HEK293 (cell line): ENCODE measurements around the gene TNPO3.

ENCODE experiments used
- CTCF ChIA-PET: fragments of 350-600 bp; formaldehyde crosslinking; extraction: SDS; loops from one replicate; lab custom pipeline; 2021; ENCODE audit warnings: antibody characterized with exemption; lab: Yijun Ruan, JAX
- POLR2A ChIA-PET: fragments of 300-600 bp; formaldehyde crosslinking; extraction: SDS; loops from one replicate; lab custom pipeline; 2020; ENCODE audit warnings: antibody characterized with exemption, inconsistent platforms; lab: Yijun Ruan, JAX
- H3K27ac ChIP-seq: fragments of 200-500 bp; sonication (Bioruptor generic); 2 replicates; pipeline ENCODE4 v1.5.1; 2014; ENCODE audit warnings: low read depth, low read length, control low read depth, inconsistent platforms; ENCODE audit errors: extremely low read depth
- H3K36me3 ChIP-seq, 2 experiments: fragments of 200-500 bp in 1 of 2; sonication (Bioruptor generic) in 1 of 2; 1 replicate in 1 of 2; 2 replicates in 1 of 2; pipeline ENCODE4 v1.5.1; 2014 to 2017; ENCODE audit warnings: inconsistent platforms in 2 of 2, low read length in 2 of 2; ENCODE audit not compliant: control insufficient read depth in 2 of 2, insufficient read depth in 1 of 2
- H3K4me1 ChIP-seq: fragments of 200-500 bp; sonication (Bioruptor generic); 2 replicates; pipeline ENCODE4 v1.5.1; 2014; ENCODE audit warnings: mild to moderate bottlenecking, low read length, inconsistent platforms; ENCODE audit not compliant: control insufficient read depth, insufficient read depth
- H3K4me3 ChIP-seq: 2 replicates; pipeline ENCODE4 v1.5.1; 2011; ENCODE audit warnings: low read depth, mild to moderate bottlenecking, control low read depth, low read length, moderate library complexity
- H3K9me3 ChIP-seq: fragments of 200-500 bp; sonication (Bioruptor generic); 2 replicates; pipeline ENCODE4 v1.5.1; 2014; ENCODE audit warnings: low read depth, low read length, inconsistent platforms; ENCODE audit not compliant: control insufficient read depth, insufficient read depth
- GLI2 ChIP-seq: fragments of 450-650 bp; formaldehyde crosslinking; IDR thresholded peaks from 2 replicates; pipeline ENCODE4; 2017; ENCODE audit warnings: missing biosample characterization, missing genetic modification characterization, low read depth, borderline replicate concordance
- HOXC10 ChIP-seq: sonication (generic); formaldehyde crosslinking; IDR thresholded peaks from 2 replicates; pipeline ENCODE4 v1.8.1; 2023; ENCODE audit warnings: mild to moderate bottlenecking, missing genetic modification reagents
- KLF1 ChIP-seq: fragments of 450-650 bp; formaldehyde crosslinking; IDR thresholded peaks from 2 replicates; pipeline ENCODE4 v1.5.1; 2016; ENCODE audit warnings: missing biosample characterization, missing genetic modification characterization
- KLF10 ChIP-seq: fragments of 450-650 bp; IDR thresholded peaks from 2 replicates; pipeline ENCODE4 v1.5.1; 2018; ENCODE audit warnings: missing biosample characterization, mild to moderate bottlenecking, missing genetic modification characterization
- SP3 ChIP-seq: fragments of 450-650 bp; formaldehyde crosslinking; IDR thresholded peaks from 2 replicates; pipeline ENCODE4 v1.5.1; 2016; ENCODE audit warnings: missing biosample characterization, missing genetic modification characterization
- ZNF146 ChIP-seq: fragments of 450-650 bp; formaldehyde crosslinking; IDR thresholded peaks from 2 replicates; pipeline ENCODE4 v1.5.1; 2016; ENCODE audit warnings: missing biosample characterization, missing genetic modification characterization
- ZNF157 ChIP-seq: fragments of 450-650 bp; formaldehyde crosslinking; IDR thresholded peaks from 2 replicates; pipeline ENCODE4 v1.5.1; 2016; ENCODE audit warnings: missing biosample characterization, missing genetic modification characterization
- ZNF221 ChIP-seq: fragments of 450-650 bp; formaldehyde crosslinking; IDR thresholded peaks from 2 replicates; pipeline ENCODE4 v1.5.1; 2017; ENCODE audit warnings: missing biosample characterization, missing genetic modification characterization, borderline replicate concordance
- ZNF350 ChIP-seq: fragments of 450-650 bp; formaldehyde crosslinking; IDR thresholded peaks from 2 replicates; pipeline ENCODE4 v1.5.0; 2017; ENCODE audit warnings: missing biosample characterization, mild to moderate bottlenecking, missing genetic modification characterization
- ZNF433 ChIP-seq: fragments of 450-650 bp; formaldehyde crosslinking; IDR thresholded peaks from 2 replicates; pipeline ENCODE4 v1.5.1; 2016; ENCODE audit warnings: missing biosample characterization, missing genetic modification characterization, low read depth
- ZNF48 ChIP-seq: fragments of 450-650 bp; formaldehyde crosslinking; IDR thresholded peaks from 2 replicates; pipeline ENCODE4 v1.5.1; 2016; ENCODE audit warnings: missing biosample characterization, missing genetic modification characterization
- ZNF544 ChIP-seq: fragments of 450-650 bp; formaldehyde crosslinking; IDR thresholded peaks from 2 replicates; pipeline ENCODE4 v1.5.0; 2017; ENCODE audit warnings: missing biosample characterization, missing genetic modification characterization
- ZNF558 ChIP-seq: fragments of 450-650 bp; formaldehyde crosslinking; IDR thresholded peaks from 2 replicates; pipeline ENCODE4 v1.5.1; 2016; ENCODE audit warnings: missing biosample characterization, missing genetic modification characterization
- ZSCAN23 ChIP-seq: fragments of 450-650 bp; formaldehyde crosslinking; IDR thresholded peaks from 2 replicates; pipeline ENCODE4 v1.5.1; 2016; ENCODE audit warnings: missing biosample characterization, missing genetic modification characterization
- TF ChIP-seq, protein P1 (sequence below): fragments of 450-650 bp; formaldehyde crosslinking; IDR thresholded peaks from 2 replicates; pipeline ENCODE4; 2016; ENCODE audit warnings: missing biosample characterization, missing genetic modification characterization
- TF ChIP-seq, protein P2 (sequence below): fragments of 450-650 bp; formaldehyde crosslinking; IDR thresholded peaks from 2 replicates; pipeline ENCODE4 v1.5.1; 2016; ENCODE audit warnings: missing biosample characterization, missing genetic modification characterization, borderline replicate concordance
- TF ChIP-seq, protein P3 (sequence below): fragments of 450-650 bp; formaldehyde crosslinking; conservative IDR thresholded peaks from 2 replicates; pipeline ENCODE4 v1.5.1; 2016; ENCODE audit warnings: low read depth, missing biosample characterization, missing genetic modification characterization
- TF ChIP-seq, protein P4 (sequence below): fragments of 450-650 bp; formaldehyde crosslinking; IDR thresholded peaks from 2 replicates; pipeline ENCODE4 v1.5.1; 2016; ENCODE audit warnings: missing biosample characterization, missing genetic modification characterization
- TF ChIP-seq, protein P5 (sequence below): fragments of 450-650 bp; formaldehyde crosslinking; IDR thresholded peaks from 2 replicates; pipeline ENCODE4 v1.5.1; 2017; ENCODE audit warnings: missing biosample characterization, missing genetic modification characterization

Gene TNPO3

DNA sequence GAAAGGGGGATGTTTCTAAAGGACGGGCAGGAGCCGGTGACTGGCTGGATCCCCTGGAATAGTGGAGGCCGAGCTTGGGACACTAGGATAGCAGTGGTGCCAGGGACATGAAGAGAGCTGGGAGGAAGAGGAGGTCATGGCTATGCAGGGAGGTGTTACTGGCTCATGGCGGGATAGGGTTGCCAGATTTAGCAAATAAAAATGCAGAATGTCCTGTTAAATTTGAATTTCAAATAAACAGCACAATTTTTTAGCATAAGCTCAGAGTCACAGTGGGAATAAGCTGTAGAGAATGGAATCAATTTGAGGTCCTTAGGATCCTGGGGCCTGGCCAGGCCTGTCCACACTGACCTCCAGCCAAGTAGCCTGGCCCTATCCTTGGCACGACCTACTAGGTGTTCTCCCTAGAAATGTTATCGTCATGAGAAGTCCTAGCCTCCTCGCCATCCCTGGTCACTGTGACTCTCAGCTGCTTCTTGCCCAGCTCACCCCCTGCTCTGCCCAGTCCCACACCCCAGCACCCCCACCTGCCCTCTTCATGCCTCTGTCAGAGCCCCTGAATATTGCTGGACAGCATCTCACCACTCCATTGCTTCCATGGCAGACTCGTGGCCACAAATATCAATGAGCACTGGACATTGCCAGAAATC, 136.8 kb downstream of the TNPO3 start:
- POLR2A ChIA-PET = interaction anchor here (0.6 kb wide), 1 partner anchor 57 kb away, joined by 8 read pairs; no protein-coding TSS in a partner anchor
- Histone ChIP-seq H3K9me3 (no peaks in the 10 kb centered on the region), H3K4me3 (no peak overlapping the region), H3K27ac (no peak overlapping the region), H3K4me1 (no peaks in the 10 kb centered on the region), H3K36me3 (no peaks in the 10 kb centered on the region)
- CTCF ChIA-PET = interaction anchor here (0.6 kb wide), 1 partner anchor 146 kb away, joined by 4 read pairs; no protein-coding TSS in a partner anchor
- TF ChIP-seq ZNF48 (tag by site-specific recombination) (no peak), ZNF558 (no peak), HOXC10 (CRISPR knock-in tag) (no peak), ZNF146 (no peak)
- TF ChIP-seq, protein P1, sequence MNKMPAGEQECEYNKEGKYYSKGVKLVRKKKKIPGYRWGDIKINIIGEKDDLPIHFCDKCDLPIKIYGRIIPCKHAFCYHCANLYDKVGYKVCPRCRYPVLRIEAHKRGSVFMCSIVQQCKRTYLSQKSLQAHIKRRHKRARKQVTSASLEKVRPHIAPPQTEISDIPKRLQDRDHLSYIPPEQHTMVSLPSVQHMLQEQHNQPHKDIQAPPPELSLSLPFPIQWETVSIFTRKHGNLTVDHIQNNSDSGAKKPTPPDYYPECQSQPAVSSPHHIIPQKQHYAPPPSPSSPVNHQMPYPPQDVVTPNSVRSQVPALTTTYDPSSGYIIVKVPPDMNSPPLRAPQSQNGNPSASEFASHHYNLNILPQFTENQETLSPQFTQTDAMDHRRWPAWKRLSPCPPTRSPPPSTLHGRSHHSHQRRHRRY (tag by site-specific recombination) = no peak

DNA sequence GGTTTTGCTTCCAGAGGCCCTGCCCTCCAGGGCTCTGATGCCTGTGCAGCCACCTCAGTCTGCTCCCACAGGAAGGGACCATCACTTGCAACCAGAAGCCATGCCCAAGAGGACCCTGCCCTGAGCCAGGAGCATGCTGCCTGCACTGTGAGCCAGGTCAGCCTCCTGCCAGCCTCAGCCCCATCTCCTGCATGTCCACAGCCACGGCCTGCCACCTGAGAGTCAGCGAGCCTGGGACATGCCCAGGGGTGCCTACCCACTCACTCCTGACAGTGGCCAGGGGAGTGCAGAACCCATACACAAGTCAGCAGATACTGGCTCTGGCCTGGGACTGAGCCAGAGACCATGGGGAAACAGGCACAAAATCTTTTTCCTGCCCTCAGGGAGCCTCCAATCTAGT, 137.8 kb downstream of the TNPO3 start:
- Histone ChIP-seq H3K9me3 (no peaks in the 10 kb centered on the region), H3K36me3 (no peaks in the 10 kb centered on the region), H3K4me3 (no peak overlapping the region), H3K4me1 (no peaks in the 10 kb centered on the region), H3K27ac (no peak overlapping the region)
- TF ChIP-seq ZNF221 (tag by site-specific recombination) = no peak
- TF ChIP-seq, protein P2, sequence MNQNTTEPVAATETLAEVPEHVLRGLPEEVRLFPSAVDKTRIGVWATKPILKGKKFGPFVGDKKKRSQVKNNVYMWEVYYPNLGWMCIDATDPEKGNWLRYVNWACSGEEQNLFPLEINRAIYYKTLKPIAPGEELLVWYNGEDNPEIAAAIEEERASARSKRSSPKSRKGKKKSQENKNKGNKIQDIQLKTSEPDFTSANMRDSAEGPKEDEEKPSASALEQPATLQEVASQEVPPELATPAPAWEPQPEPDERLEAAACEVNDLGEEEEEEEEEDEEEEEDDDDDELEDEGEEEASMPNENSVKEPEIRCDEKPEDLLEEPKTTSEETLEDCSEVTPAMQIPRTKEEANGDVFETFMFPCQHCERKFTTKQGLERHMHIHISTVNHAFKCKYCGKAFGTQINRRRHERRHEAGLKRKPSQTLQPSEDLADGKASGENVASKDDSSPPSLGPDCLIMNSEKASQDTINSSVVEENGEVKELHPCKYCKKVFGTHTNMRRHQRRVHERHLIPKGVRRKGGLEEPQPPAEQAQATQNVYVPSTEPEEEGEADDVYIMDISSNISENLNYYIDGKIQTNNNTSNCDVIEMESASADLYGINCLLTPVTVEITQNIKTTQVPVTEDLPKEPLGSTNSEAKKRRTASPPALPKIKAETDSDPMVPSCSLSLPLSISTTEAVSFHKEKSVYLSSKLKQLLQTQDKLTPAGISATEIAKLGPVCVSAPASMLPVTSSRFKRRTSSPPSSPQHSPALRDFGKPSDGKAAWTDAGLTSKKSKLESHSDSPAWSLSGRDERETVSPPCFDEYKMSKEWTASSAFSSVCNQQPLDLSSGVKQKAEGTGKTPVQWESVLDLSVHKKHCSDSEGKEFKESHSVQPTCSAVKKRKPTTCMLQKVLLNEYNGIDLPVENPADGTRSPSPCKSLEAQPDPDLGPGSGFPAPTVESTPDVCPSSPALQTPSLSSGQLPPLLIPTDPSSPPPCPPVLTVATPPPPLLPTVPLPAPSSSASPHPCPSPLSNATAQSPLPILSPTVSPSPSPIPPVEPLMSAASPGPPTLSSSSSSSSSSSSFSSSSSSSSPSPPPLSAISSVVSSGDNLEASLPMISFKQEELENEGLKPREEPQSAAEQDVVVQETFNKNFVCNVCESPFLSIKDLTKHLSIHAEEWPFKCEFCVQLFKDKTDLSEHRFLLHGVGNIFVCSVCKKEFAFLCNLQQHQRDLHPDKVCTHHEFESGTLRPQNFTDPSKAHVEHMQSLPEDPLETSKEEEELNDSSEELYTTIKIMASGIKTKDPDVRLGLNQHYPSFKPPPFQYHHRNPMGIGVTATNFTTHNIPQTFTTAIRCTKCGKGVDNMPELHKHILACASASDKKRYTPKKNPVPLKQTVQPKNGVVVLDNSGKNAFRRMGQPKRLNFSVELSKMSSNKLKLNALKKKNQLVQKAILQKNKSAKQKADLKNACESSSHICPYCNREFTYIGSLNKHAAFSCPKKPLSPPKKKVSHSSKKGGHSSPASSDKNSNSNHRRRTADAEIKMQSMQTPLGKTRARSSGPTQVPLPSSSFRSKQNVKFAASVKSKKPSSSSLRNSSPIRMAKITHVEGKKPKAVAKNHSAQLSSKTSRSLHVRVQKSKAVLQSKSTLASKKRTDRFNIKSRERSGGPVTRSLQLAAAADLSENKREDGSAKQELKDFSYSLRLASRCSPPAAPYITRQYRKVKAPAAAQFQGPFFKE (tag by site-specific recombination) = no peak
- no peak for TF ChIP-seq ZSCAN23 (tag by site-specific recombination)
- no peak for TF ChIP-seq ZNF544 (tag by site-specific recombination)
- no peak for TF ChIP-seq KLF10 (tag by site-specific recombination)
- no peak for TF ChIP-seq SP3 (tag by site-specific recombination)
- no peak for TF ChIP-seq KLF1 (tag by site-specific recombination)
- TF ChIP-seq, protein P3, sequence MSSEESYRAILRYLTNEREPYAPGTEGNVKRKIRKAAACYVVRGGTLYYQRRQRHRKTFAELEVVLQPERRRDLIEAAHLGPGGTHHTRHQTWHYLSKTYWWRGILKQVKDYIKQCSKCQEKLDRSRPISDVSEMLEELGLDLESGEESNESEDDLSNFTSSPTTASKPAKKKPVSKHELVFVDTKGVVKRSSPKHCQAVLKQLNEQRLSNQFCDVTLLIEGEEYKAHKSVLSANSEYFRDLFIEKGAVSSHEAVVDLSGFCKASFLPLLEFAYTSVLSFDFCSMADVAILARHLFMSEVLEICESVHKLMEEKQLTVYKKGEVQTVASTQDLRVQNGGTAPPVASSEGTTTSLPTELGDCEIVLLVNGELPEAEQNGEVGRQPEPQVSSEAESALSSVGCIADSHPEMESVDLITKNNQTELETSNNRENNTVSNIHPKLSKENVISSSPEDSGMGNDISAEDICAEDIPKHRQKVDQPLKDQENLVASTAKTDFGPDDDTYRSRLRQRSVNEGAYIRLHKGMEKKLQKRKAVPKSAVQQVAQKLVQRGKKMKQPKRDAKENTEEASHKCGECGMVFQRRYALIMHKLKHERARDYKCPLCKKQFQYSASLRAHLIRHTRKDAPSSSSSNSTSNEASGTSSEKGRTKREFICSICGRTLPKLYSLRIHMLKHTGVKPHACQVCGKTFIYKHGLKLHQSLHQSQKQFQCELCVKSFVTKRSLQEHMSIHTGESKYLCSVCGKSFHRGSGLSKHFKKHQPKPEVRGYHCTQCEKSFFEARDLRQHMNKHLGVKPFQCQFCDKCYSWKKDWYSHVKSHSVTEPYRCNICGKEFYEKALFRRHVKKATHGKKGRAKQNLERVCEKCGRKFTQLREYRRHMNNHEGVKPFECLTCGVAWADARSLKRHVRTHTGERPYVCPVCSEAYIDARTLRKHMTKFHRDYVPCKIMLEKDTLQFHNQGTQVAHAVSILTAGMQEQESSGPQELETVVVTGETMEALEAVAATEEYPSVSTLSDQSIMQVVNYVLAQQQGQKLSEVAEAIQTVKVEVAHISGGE (tag by site-specific recombination) = no peak
- TF ChIP-seq ZNF350 = no peak
- TF ChIP-seq, protein P4, sequence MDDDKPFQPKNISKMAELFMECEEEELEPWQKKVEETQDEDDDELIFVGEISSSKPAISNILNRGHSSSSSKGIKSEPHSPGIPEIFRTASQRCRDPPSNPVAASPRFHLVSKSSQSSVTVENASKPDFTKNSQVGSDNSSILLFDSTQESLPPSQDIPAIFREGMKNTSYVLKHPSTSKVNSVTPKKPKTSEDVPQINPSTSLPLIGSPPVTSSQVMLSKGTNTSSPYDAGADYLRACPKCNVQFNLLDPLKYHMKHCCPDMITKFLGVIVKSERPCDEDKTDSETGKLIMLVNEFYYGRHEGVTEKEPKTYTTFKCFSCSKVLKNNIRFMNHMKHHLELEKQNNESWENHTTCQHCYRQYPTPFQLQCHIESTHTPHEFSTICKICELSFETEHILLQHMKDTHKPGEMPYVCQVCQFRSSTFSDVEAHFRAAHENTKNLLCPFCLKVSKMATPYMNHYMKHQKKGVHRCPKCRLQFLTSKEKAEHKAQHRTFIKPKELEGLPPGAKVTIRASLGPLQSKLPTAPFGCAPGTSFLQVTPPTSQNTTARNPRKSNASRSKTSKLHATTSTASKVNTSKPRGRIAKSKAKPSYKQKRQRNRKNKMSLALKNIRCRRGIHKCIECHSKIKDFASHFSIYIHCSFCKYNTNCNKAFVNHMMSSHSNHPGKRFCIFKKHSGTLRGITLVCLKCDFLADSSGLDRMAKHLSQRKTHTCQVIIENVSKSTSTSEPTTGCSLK (tag by site-specific recombination) = no peak
- TF ChIP-seq, protein P5, sequence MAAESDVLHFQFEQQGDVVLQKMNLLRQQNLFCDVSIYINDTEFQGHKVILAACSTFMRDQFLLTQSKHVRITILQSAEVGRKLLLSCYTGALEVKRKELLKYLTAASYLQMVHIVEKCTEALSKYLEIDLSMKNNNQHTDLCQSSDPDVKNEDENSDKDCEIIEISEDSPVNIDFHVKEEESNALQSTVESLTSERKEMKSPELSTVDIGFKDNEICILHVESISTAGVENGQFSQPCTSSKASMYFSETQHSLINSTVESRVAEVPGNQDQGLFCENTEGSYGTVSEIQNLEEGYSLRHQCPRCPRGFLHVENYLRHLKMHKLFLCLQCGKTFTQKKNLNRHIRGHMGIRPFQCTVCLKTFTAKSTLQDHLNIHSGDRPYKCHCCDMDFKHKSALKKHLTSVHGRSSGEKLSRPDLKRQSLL (tag by site-specific recombination) = no peak
- no peak for TF ChIP-seq ZNF157 (tag by site-specific recombination)
- TF ChIP-seq GLI2 (tag by site-specific recombination) = no peak
- TF ChIP-seq ZNF433 (tag by site-specific recombination) = no peak
- CTCF ChIA-PET = no interaction called here
- POLR2A ChIA-PET = no interaction called here
